H9 (cell line): ENCODE data around the gene RFFL. TPM values are rescaled to one million over a fixed set of nuclear protein-coding genes. Genes with fewer than 3 reads are reported as not detected.

ENCODE experiments used
- DNase-seq: peaks from one replicate; pipeline ENCODE4 v3.0.0-alpha.2; 2017
- H2AFZ ChIP-seq: one replicate; pipeline ENCODE4 v1.6.1; 2013; ENCODE audit warnings: mild to moderate bottlenecking, low read length, control low read depth, moderate library complexity
- H2AK5ac ChIP-seq: 2 replicates; pipeline ENCODE4 v1.6.1; 2013; ENCODE audit warnings: low read length, control low read depth, mixed read lengths; ENCODE audit not compliant: insufficient read length
- H2BK120ac ChIP-seq: one replicate; pipeline ENCODE4 v1.6.1; 2013; ENCODE audit warnings: low read depth, mild to moderate bottlenecking, low read length, control low read depth, inconsistent platforms; ENCODE audit not compliant: poor library complexity, severe bottlenecking
- H2BK12ac ChIP-seq: 2 replicates; pipeline ENCODE4 v1.6.1; 2013; ENCODE audit warnings: low read length, control low read depth, mixed read lengths, low read depth; ENCODE audit not compliant: insufficient read length
- H2BK15ac ChIP-seq: 2 replicates; pipeline ENCODE4 v1.6.1; 2013; ENCODE audit warnings: low read depth, low read length, control low read depth
- H2BK20ac ChIP-seq: one replicate; pipeline ENCODE4 v1.6.1; 2013; ENCODE audit warnings: low read depth, mild to moderate bottlenecking, low read length, control low read depth, inconsistent platforms; ENCODE audit not compliant: poor library complexity, severe bottlenecking
- H2BK5ac ChIP-seq: 2 replicates; pipeline ENCODE4 v1.6.1; 2013; ENCODE audit warnings: low read length, control low read depth, mixed read lengths; ENCODE audit not compliant: insufficient read length
- H3K14ac ChIP-seq: 2 replicates; pipeline ENCODE4 v1.6.1; 2013; ENCODE audit warnings: low read length, control low read depth; ENCODE audit not compliant: insufficient read depth
- H3K18ac ChIP-seq: 2 replicates; pipeline ENCODE4 v1.6.1; 2013; ENCODE audit warnings: low read depth, mild to moderate bottlenecking, mixed read lengths, low read length, control low read depth; ENCODE audit not compliant: insufficient read length
- H3K23ac ChIP-seq: 2 replicates; pipeline ENCODE4 v1.6.1; 2013; ENCODE audit warnings: low read length, control low read depth, mixed read lengths, low read depth; ENCODE audit not compliant: insufficient read length
- H3K23me2 ChIP-seq: 2 replicates; pipeline ENCODE4 v1.6.1; 2013; ENCODE audit warnings: low read depth, mild to moderate bottlenecking, mixed read lengths, low read length, control low read depth; ENCODE audit not compliant: insufficient read length, poor library complexity, severe bottlenecking
- H3K27ac ChIP-seq: 2 replicates; pipeline ENCODE4 v1.5.1; 2013; ENCODE audit warnings: low read length, control low read depth, mixed read lengths, low read depth; ENCODE audit not compliant: insufficient read length
- H3K27me3 ChIP-seq: 2 replicates; pipeline ENCODE4 v1.6.1; 2013; ENCODE audit warnings: low read length, control low read depth, inconsistent platforms; ENCODE audit not compliant: insufficient read depth
- H3K4ac ChIP-seq: 2 replicates; pipeline ENCODE4 v1.6.1; 2013; ENCODE audit warnings: low read depth, mild to moderate bottlenecking, control low read depth, inconsistent platforms, low read length, moderate library complexity
- H3K4me1 ChIP-seq: 2 replicates; pipeline ENCODE4 v1.6.1; 2013; ENCODE audit warnings: low read length, control low read depth, inconsistent platforms; ENCODE audit not compliant: insufficient read depth
- H3K4me2 ChIP-seq: 2 replicates; pipeline ENCODE4 v1.6.1; 2013; ENCODE audit warnings: low read length, control low read depth, mixed read lengths; ENCODE audit not compliant: insufficient read length, insufficient read depth
- H3K56ac ChIP-seq: 2 replicates; pipeline ENCODE4 v1.6.1; 2013; ENCODE audit warnings: low read depth, mild to moderate bottlenecking, mixed read lengths, low read length, control low read depth; ENCODE audit not compliant: insufficient read length
- H3K79me1 ChIP-seq: 2 replicates; pipeline ENCODE4 v1.6.1; 2013; ENCODE audit warnings: low read depth, mild to moderate bottlenecking, moderate library complexity, low read length, control low read depth, inconsistent platforms; ENCODE audit not compliant: insufficient read depth, poor library complexity, severe bottlenecking
- H3K79me2 ChIP-seq: 2 replicates; pipeline ENCODE4 v1.6.1; 2013; ENCODE audit warnings: low read length, control low read depth, inconsistent platforms; ENCODE audit not compliant: insufficient read depth
- H3K9ac ChIP-seq: 2 replicates; pipeline ENCODE4 v1.6.1; 2013; ENCODE audit warnings: low read length, control low read depth, mixed read lengths; ENCODE audit not compliant: insufficient read length; ENCODE audit errors: extremely low read depth
- H3K9me3 ChIP-seq: one replicate; pipeline ENCODE4 v1.6.1; 2013; ENCODE audit warnings: low read depth, low read length, inconsistent platforms; ENCODE audit not compliant: control insufficient read depth
- H3T11ph ChIP-seq: one replicate; pipeline ENCODE4 v1.6.1; 2013; ENCODE audit warnings: mild to moderate bottlenecking, low read length, control low read depth, inconsistent platforms
- H4K20me1 ChIP-seq: one replicate; pipeline ENCODE4 v1.6.1; 2013; ENCODE audit not compliant: control insufficient read depth, insufficient read length, insufficient read depth
- H4K5ac ChIP-seq: 2 replicates; pipeline ENCODE4 v1.6.1; 2013; ENCODE audit warnings: low read depth, mild to moderate bottlenecking, mixed read lengths, low read length, control low read depth; ENCODE audit not compliant: insufficient read length
- H4K8ac ChIP-seq: replicated peaks from 2 replicates; pipeline ENCODE4 v1.6.1; 2013; ENCODE audit warnings: low read length, control low read depth, mixed read lengths, low read depth; ENCODE audit not compliant: insufficient read length
- H4K91ac ChIP-seq: 2 replicates; pipeline ENCODE4 v1.6.1; 2013; ENCODE audit warnings: low read depth, mild to moderate bottlenecking, moderate library complexity, mixed read lengths, low read length, control low read depth; ENCODE audit not compliant: insufficient read length
- H3K27ac Mint-ChIP-seq, 3 experiments: 2 replicates in 2 of 3; 3 replicates in 1 of 3; pipeline ENCODE4 v1.8.0; 2020 to 2021; ENCODE audit warnings: mixed read lengths in 3 of 3, mild to moderate bottlenecking in 1 of 3, moderate library complexity in 1 of 3
- H3K27me3 Mint-ChIP-seq: 2 replicates; pipeline ENCODE4 v1.8.0; 2021; ENCODE audit warnings: low read depth, mild to moderate bottlenecking, moderate library complexity, mixed read lengths
- H3K36me3 Mint-ChIP-seq, 3 experiments: 2 replicates in 2 of 3; 3 replicates in 1 of 3; pipeline ENCODE4 v1.8.0; 2020 to 2021; ENCODE audit warnings: low read depth in 3 of 3, mixed read lengths in 3 of 3; ENCODE audit not compliant: insufficient read depth in 1 of 3
- H3K4me1 Mint-ChIP-seq, 2 experiments: 2 replicates each; pipeline ENCODE4 v1.8.0; 2020; ENCODE audit warnings: mixed read lengths in 2 of 2
- H3K4me3 Mint-ChIP-seq, 2 experiments: 2 replicates in 1 of 2; 3 replicates in 1 of 2; pipeline ENCODE4 v1.8.0; 2020 to 2021; ENCODE audit warnings: mild to moderate bottlenecking in 2 of 2, mixed read lengths in 2 of 2, moderate library complexity in 1 of 2
- H3K9me3 Mint-ChIP-seq, 2 experiments: 2 replicates in 1 of 2; 3 replicates in 1 of 2; pipeline ENCODE4 v1.8.0; 2020; ENCODE audit warnings: mild to moderate bottlenecking in 2 of 2, mixed read lengths in 2 of 2, moderate library complexity in 1 of 2
- CTCF ChIP-seq: fragments of 200-600 bp; sonication (generic); conservative IDR thresholded peaks from 3 replicates; pipeline ENCODE4 v1.8.0; 2021; ENCODE audit warnings: antibody characterized with exemption, mild to moderate bottlenecking
- WGBS: extraction: QIAGEN DNeasy Blood & Tissue Kit; methylation state at CpG from one replicate; pipeline ENCODE4 v1.1.7; 2013; ENCODE audit warnings: missing lambda C conversion rate, low lambda C conversion rate, mixed read lengths; ENCODE audit not compliant: insufficient read length; ENCODE audit errors: extremely low coverage; 5-methylcytosine and 5-hydroxymethylcytosine counted together
- total RNA-seq: library from RNA; stranded (reverse); gene quantifications from 2 replicates; pipeline ENCODE4 v1.2.1, GENCODE V29; 2021

RFFL gene
- total RNA-seq, 1 experiment from 2014 or later: 21.1 TPM

DNA sequence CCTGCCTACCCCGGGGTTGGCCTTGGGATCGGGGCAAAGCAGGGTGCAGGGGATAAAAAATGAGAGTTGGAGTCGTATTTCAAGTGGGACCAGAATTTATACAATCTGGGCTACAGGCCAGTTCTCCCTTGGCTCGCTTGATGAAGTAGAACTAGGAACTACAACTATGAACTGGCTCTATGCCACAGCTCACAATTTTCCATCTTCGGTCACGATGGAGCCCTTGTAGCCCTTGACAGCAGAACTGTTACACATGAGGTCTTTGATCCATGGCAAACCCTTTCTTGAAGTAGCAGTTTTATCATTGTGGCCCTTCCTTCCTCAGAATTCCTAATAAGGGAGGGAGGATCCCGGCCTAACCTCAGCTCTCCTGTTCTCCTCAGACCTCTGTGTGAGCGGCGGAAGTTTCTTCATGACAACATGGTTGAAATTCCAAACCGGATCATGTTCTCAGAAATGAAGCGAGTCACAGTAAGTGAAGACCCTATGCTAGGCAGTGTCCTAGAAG, 66.1 kb downstream of the RFFL start:
- TF ChIP-seq CTCF: no peak
- H2AK5ac ChIP-seq: no peak overlapping the region
- no peak overlapping the region for H3K56ac ChIP-seq
- H2BK15ac ChIP-seq: no peak overlapping the region
- peaks cover 30 to 100% (median 95%) of the 10 kb centered on the region in 3 experiments for H3K36me3 Mint-ChIP-seq
- no peak overlapping the region for H3T11ph ChIP-seq
- H3K79me1 ChIP-seq: no peaks in the 10 kb centered on the region
- no peaks in the 10 kb centered on the region for H3K4me1 Mint-ChIP-seq
- no peak overlapping the region for H2BK12ac ChIP-seq
- H3K4me2 ChIP-seq: no peak overlapping the region
- peak overlapping the region in 1 of 3 experiments; percentile 5; a peak in 1 of 7 replicates for H3K27ac Mint-ChIP-seq
- no peak for DNase-seq
- H3K27me3 Mint-ChIP-seq: no peaks in the 10 kb centered on the region
- no peak overlapping the region for H3K23ac ChIP-seq
- H2BK20ac ChIP-seq: no peak overlapping the region
- no CpG with 5 or more reads among the region's 11 CpGs for WGBS
- no peaks in the 10 kb centered on the region for H3K23me2 ChIP-seq
- no peak overlapping the region for H3K14ac ChIP-seq
- H3K4me1 ChIP-seq: no peaks in the 10 kb centered on the region
- no peaks in the 10 kb centered on the region for H4K20me1 ChIP-seq
- H3K27ac ChIP-seq: no peak overlapping the region
- no peak overlapping the region for H3K4ac ChIP-seq
- no peak overlapping the region for H3K4me3 Mint-ChIP-seq
- H4K5ac ChIP-seq: no peak overlapping the region
- no peak overlapping the region for H2AFZ ChIP-seq
- H3K9me3 ChIP-seq: no peaks in the 10 kb centered on the region
- no peak overlapping the region for H4K91ac ChIP-seq
- no peaks in the 10 kb centered on the region for H3K79me2 ChIP-seq
- H2BK5ac ChIP-seq: no peak overlapping the region
- no peak overlapping the region for H3K9ac ChIP-seq
- no peak overlapping the region for H3K18ac ChIP-seq
- no peaks in the 10 kb centered on the region for H3K27me3 ChIP-seq
- H3K9me3 Mint-ChIP-seq: no peaks in the 10 kb centered on the region
- no peak overlapping the region for H4K8ac ChIP-seq
- H2BK120ac ChIP-seq: no peak overlapping the region
